Measurements from ENCODE around the gene VEPH1.

GRCh38 chr3:157275832-157276231 lies 227.4 kb downstream of the VEPH1 start:
- TF ChIP-seq EZH2 (IDR thresholded peaks at IDR 0.05; ENCODE audit: insufficient read depth, poor library complexity, severe bottlenecking) (no peak), EZH2phosphoT487 (IDR thresholded peaks at IDR 0.05; ENCODE audit: insufficient read depth, low read depth) (no peak)

Data from GM23248 (cell line).